Glomerular visceral epithelial cell (primary cell): ENCODE data around the gene WDHD1.
"Not testable (repeated sequence)": the region's sequence is repeated elsewhere in the genome, so short reads cannot be mapped to it uniquely, and the experiment has no call there.

Source experiments
- DNase-seq: peaks from one replicate; pipeline ENCODE4 v3.0.0-alpha.2; 2016; ENCODE audit errors: extremely low spot score

Gene WDHD1

GRCh38 chr14:54955143-54955542 lies 71.8 kb downstream of the WDHD1 start:
- DNase-seq = no peak

- not testable (repeated sequence) for DNase-seq
These were observed 73.3 kb downstream of the WDHD1 start for GRCh38 chr14:54953609-54954008.

GRCh38 chr14:54952803-54953202 lies 74.1 kb downstream of the WDHD1 start:
- not testable (repeated sequence) for DNase-seq

- no peak for DNase-seq
These were observed 79.7 kb downstream of the WDHD1 start for GRCh38 chr14:54947230-54947629.

- no peak for DNase-seq
These were observed 80.4 kb downstream of the WDHD1 start for GRCh38 chr14:54946500-54946899.

GRCh38 chr14:54944737-54945391 lies 82.0 kb downstream of the WDHD1 start:
- DNase-seq = no peak

GRCh38 chr14:54942913-54943312 lies 84.0 kb downstream of the WDHD1 start:
- no peak for DNase-seq

GRCh38 chr14:54936816-54937215 lies 90.1 kb downstream of the WDHD1 start:
- no peak for DNase-seq

GRCh38 chr14:54935958-54936357 lies 90.9 kb downstream of the WDHD1 start:
- DNase-seq = no peak

- DNase-seq = no peak
These were observed 91.8 kb downstream of the WDHD1 start for GRCh38 chr14:54935100-54935499.

GRCh38 chr14:54933006-54933405 lies 93.9 kb downstream of the WDHD1 start:
- DNase-seq = no peak

- DNase-seq = no peak
These were observed 95.1 kb downstream of the WDHD1 start for GRCh38 chr14:54931598-54932340.

- no peak for DNase-seq
These were observed 95.8 kb downstream of the WDHD1 start for GRCh38 chr14:54931101-54931500.

GRCh38 chr14:54929556-54929955 lies 97.3 kb downstream of the WDHD1 start:
- DNase-seq = no peak

- no peak for DNase-seq
These were observed 98.7 kb downstream of the WDHD1 start for GRCh38 chr14:54928216-54928615.

GRCh38 chr14:54927551-54927950 lies 99.3 kb downstream of the WDHD1 start:
- no peak for DNase-seq

GRCh38 chr14:54926570-54926969 lies 100.3 kb downstream of the WDHD1 start:
- not testable (repeated sequence) for DNase-seq

GRCh38 chr14:54922598-54922997 lies 104.3 kb downstream of the WDHD1 start:
- DNase-seq = no peak

- no peak for DNase-seq
These were observed 106.8 kb downstream of the WDHD1 start for GRCh38 chr14:54920052-54920451.

GRCh38 chr14:54919330-54919729 lies 107.6 kb downstream of the WDHD1 start:
- no peak for DNase-seq

- no peak for DNase-seq
These were observed 108.5 kb downstream of the WDHD1 start for GRCh38 chr14:54918427-54918826.

GRCh38 chr14:54916101-54916500 lies 110.8 kb downstream of the WDHD1 start:
- no peak for DNase-seq

- DNase-seq = no peak
These were observed 116.9 kb downstream of the WDHD1 start for GRCh38 chr14:54909817-54910558.
